AG04450 (cell line): ENCODE data around the gene ZFP91. TPM values are rescaled to one million over a fixed set of nuclear protein-coding genes. Genes with fewer than 3 reads are reported as not detected.

Experiments
- CTCF ChIA-PET: fragments of 300-600, 350-600 bp; formaldehyde crosslinking; extraction: SDS; loops from one replicate; lab custom pipeline; 2022; ENCODE audit warnings: antibody characterized with exemption, inconsistent platforms; lab: Charles Lee
- POLR2A ChIA-PET: fragments of 350-600 bp; formaldehyde crosslinking; extraction: SDS; loops from one replicate; lab custom pipeline; 2021; ENCODE audit warnings: antibody characterized with exemption, inconsistent platforms; lab: Yijun Ruan, JAX
- DNase-seq: peaks from one replicate; pipeline ENCODE4 v3.0.0-alpha.2; 2011; ENCODE audit warnings: low read depth, low spot score
- H3K27ac ChIP-seq: one replicate; pipeline ENCODE4 v1.5.1; 2012; ENCODE audit warnings: low read depth, low read length, control low read depth
- H3K27me3 ChIP-seq: one replicate; pipeline ENCODE4 v1.6.0; 2012; ENCODE audit warnings: low read length; ENCODE audit not compliant: control insufficient read depth, insufficient read depth
- H3K4me3 ChIP-seq: 2 replicates; pipeline ENCODE4 v1.5.1; 2011; ENCODE audit warnings: mild to moderate bottlenecking, low read depth, low read length, control low read depth
- H3K9me3 ChIP-seq: 2 replicates; pipeline ENCODE4 v1.5.1; 2012; ENCODE audit warnings: low read length; ENCODE audit not compliant: control insufficient read depth, insufficient read depth
- polyA minus RNA-seq: library from RNA; depleted of rRNA, polyadenylated mRNA; stranded (reverse); fragments of >200 nt; gene quantifications from 2 replicates; pipeline ENCODE4 v1.2.3, GENCODE V29; 2011; rRNA and poly(A)+ RNA removed
- polyA plus RNA-seq: library from polyadenylated mRNA; depleted of rRNA; stranded (reverse); fragments of >200 nt; gene quantifications from 2 replicates; pipeline ENCODE4 v1.2.3, GENCODE V29; 2011; rRNA removed
- TF ChIP-seq, protein P1 (sequence below): IDR thresholded peaks from 2 replicates; pipeline ENCODE4 v1.5.1; 2011; ENCODE audit warnings: low read depth, low read length, control low read depth, inconsistent platforms

The ZFP91 gene, protein sequence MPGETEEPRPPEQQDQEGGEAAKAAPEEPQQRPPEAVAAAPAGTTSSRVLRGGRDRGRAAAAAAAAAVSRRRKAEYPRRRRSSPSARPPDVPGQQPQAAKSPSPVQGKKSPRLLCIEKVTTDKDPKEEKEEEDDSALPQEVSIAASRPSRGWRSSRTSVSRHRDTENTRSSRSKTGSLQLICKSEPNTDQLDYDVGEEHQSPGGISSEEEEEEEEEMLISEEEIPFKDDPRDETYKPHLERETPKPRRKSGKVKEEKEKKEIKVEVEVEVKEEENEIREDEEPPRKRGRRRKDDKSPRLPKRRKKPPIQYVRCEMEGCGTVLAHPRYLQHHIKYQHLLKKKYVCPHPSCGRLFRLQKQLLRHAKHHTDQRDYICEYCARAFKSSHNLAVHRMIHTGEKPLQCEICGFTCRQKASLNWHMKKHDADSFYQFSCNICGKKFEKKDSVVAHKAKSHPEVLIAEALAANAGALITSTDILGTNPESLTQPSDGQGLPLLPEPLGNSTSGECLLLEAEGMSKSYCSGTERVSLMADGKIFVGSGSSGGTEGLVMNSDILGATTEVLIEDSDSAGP
- polyA plus RNA-seq (38.8 and 47.9 TPM in 2 replicates), polyA minus RNA-seq (29.7 and 40.1 TPM in 2 replicates)

DNA sequence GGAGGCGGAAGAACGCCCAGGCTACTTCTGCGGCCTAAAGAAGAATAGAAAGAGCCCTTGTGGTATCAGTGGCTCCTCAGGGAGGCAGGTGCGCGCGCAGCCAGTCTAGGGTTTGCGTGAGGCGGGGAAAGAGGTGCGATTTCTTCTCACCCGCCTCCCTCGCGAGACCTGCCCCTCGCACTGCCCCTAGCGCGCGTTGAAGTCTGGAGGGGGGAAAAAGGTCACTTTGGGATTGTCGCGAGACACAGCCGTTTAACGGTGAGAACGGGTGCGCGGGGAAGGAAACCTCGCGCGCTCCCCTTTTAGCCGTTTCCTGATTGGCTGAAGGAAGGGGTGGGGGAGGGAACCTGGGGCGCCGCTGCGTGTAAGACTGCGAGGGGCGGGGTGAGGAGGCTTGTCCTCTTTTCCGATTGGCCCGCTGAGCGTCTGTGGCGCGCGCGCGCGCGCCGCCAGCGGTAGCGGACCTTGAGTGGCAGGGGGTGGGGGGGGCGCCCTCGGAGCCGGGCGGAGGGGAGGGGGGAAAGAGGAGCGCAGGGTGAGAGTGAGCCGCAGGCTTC lies at the start of gene ZFP91:
Gene ZFP91 (plus strand): TSS at position 429 of the 557 bp plus-strand sequence. CDS start 219 bp downstream, outside the sequence.
- peak; percentile 97 for DNase-seq
- peak within 1 kb of the TSS; percentile 100 for H3K27ac ChIP-seq
- no peaks in the 10 kb centered on the region for H3K27me3 ChIP-seq
- POLR2A ChIA-PET, result no interaction called here
- no peaks in the 10 kb centered on the region for H3K9me3 ChIP-seq
- TF ChIP-seq, protein P1, sequence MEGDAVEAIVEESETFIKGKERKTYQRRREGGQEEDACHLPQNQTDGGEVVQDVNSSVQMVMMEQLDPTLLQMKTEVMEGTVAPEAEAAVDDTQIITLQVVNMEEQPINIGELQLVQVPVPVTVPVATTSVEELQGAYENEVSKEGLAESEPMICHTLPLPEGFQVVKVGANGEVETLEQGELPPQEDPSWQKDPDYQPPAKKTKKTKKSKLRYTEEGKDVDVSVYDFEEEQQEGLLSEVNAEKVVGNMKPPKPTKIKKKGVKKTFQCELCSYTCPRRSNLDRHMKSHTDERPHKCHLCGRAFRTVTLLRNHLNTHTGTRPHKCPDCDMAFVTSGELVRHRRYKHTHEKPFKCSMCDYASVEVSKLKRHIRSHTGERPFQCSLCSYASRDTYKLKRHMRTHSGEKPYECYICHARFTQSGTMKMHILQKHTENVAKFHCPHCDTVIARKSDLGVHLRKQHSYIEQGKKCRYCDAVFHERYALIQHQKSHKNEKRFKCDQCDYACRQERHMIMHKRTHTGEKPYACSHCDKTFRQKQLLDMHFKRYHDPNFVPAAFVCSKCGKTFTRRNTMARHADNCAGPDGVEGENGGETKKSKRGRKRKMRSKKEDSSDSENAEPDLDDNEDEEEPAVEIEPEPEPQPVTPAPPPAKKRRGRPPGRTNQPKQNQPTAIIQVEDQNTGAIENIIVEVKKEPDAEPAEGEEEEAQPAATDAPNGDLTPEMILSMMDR, result no peak
- CTCF ChIA-PET, result interaction anchor here (1.2 to 5.5 kb wide), 3 partner anchors 10 to 50 kb away, joined by 4 to 60 read pairs (median 4); no protein-coding TSS in a partner anchor
- H3K4me3 ChIP-seq, result peak within 1 kb of the TSS; percentile 94

DNA sequence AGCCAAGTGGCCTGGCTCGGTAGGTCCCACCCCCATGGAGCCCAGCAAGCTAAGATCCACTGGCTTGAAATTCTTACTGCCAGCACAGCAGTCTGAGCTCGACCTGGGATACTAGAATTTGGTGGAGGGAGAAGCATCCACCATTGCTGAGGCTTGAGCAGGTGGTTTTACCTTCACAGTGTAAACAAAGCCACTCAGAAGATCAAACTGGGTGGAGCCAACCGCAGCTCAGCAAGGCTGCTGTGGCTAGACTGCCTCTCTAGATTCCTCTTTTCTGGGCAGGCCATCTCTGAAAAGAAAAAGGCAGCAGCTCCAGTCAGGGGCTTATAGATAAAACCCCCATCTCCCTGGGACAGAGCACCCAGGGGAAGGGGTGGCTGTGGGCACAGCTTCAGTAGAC lies 48.6 kb upstream of the ZFP91 start:
- Histone ChIP-seq H3K27me3 (no peaks in the 10 kb centered on the region), H3K9me3 (peaks cover 7% of the 10 kb centered on the region; the same call in 1 of the 2 replicates), H3K27ac (no peak overlapping the region), H3K4me3 (no peak overlapping the region)
- POLR2A ChIA-PET, result no interaction called here
- TF ChIP-seq, protein P1, result no peak
- DNase-seq, result no peak
- CTCF ChIA-PET, result interaction anchor here (2.5 kb wide), 1 partner anchor 38 kb away, joined by 10 read pairs; no protein-coding TSS in a partner anchor

DNA sequence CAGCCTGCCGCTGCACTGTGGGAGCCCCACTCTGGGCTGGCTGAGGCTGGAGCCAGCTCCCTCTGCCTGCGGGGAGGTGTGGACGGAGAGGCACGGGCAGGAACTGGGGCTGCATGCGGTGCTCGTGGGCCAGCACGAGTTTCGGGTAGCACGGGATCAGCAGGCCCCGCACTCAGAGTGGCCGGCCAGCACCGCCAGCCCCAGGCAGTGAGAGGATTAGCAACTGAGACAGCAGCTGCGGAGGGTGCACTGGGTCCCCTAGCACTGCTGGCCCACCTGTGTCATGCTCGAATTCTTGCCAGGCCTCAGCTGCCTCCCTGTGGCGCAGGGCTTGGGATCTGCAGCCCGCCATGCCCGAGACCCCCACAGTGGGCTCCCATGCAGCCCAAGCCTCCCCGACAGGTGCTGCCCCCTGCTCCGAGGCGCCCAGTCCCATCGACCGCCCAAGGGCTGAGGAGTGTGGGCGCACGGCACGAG lies 47.0 kb upstream of the ZFP91 start:
- H3K4me3 ChIP-seq, result no peak overlapping the region
- ChIA-PET POLR2A (no interaction called here), CTCF (no interaction called here)
- TF ChIP-seq, protein P1, result no peak
- no peak overlapping the region for H3K27ac ChIP-seq
- no peaks in the 10 kb centered on the region for H3K27me3 ChIP-seq
- peaks cover 7% of the 10 kb centered on the region; the same call in 1 of the 2 replicates for H3K9me3 ChIP-seq
- DNase-seq, result no peak

DNA sequence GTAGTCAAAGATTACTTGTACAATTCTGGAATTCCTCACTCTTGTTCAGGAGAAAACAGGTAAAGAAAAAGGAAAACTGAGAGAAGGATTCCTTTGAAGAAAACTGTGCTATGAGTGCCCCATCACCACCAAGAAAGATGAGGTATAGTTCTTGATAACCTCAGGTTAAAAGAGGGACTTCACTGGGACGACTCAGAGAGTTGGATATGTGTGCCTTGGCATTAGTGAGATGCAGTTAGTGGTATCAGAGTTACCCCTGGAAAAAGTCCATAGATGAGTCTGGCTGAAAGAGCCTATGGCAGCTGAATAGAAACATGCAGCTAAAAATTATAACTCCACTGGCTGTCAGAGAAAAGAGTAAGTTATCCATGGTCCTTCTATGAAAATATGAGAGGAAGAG lies 32.0 kb upstream of the ZFP91 start:
- H3K9me3 ChIP-seq, result no peaks in the 10 kb centered on the region
- DNase-seq, result no peak
- H3K4me3 ChIP-seq, result no peak overlapping the region
- CTCF ChIA-PET, result interaction anchor here (1.2 to 1.5 kb wide), 2 partner anchors 23 to 30 kb away, joined by 4 to 5 read pairs; no protein-coding TSS in a partner anchor
- TF ChIP-seq, protein P1, result no peak
- no peak overlapping the region for H3K27ac ChIP-seq
- H3K27me3 ChIP-seq, result no peaks in the 10 kb centered on the region
- POLR2A ChIA-PET, result no interaction called here
